Measurements from ENCODE around the gene USP13.

- TF ChIP-seq CTCF (IDR thresholded peaks at IDR 0.05) (no peak), POLR2A (IDR thresholded peaks at IDR 0.05) (no peak)
Observed at GRCh38 chr3:179710079-179710478, 57.2 kb downstream of the USP13 start.
